ENCODE results near the gene PRX. TPM values are rescaled to one million over a fixed set of nuclear protein-coding genes. Genes with fewer than 3 reads are reported as not detected.

PRX gene
- polyA plus RNA-seq, 3 donors, result 0.13 to 0.76 TPM; not detected in 1

DNA sequence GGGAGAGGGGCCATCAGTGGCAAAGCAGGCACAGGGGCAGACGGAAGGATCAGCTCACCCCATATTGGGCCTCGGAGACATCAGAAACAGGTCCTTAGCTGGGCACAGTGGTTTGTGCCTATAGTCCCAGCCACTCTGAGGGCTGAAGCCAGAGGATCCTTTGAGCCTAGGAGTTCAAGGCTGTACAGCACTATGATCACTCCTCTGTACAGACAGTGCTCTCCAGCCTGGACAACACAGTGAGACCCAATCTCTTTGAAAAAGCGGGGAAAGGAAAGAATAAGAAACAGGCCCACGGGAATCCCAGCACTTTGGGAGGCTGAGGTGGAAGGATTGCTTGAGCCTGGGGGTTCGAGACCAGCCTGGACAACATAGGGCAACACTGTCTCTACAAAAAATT is 6.6 kb upstream of the PRX start:
- 100% methylated on average over 5 of the region's 5 CpGs for WGBS (ENCODE audit: insufficient coverage)
- Histone ChIP-seq H3K9ac (ENCODE audit: insufficient read depth, low read length, poor library complexity, severe bottlenecking) (no peak overlapping the region), H3K27me3 (ENCODE audit: control insufficient read depth in 2 of 2, insufficient read depth in 2 of 2, low read length in 2 of 2) (no peaks in the 10 kb centered on the region), H3K4me2 (replicated peaks; ENCODE audit: extremely low read depth, low read length, poor library complexity, severe bottlenecking) (no peak overlapping the region), H4K20me1 (ENCODE audit: insufficient read depth, low read length) (peaks cover 16% of the 10 kb centered on the region), H3K79me2 (ENCODE audit: insufficient read depth, low read length) (peaks cover 31% of the 10 kb centered on the region), H3K9me3 (replicated peaks in 1 of 2; ENCODE audit: control insufficient read depth in 1 of 2, insufficient read depth in 1 of 2, low read length in 2 of 2) (no peaks in the 10 kb centered on the region), H3K27ac (ENCODE audit: low read depth in 1 of 2, low read length in 2 of 2) (no peak overlapping the region), H2AFZ (ENCODE audit: insufficient read depth, low read depth, low read length, poor library complexity, severe bottlenecking) (no peak overlapping the region), H3K36me3 (replicated peaks in 1 of 2; ENCODE audit: control insufficient read depth in 1 of 2, insufficient read depth in 2 of 2, low read length in 2 of 2) (peaks cover 12 to 13% of the 10 kb centered on the region in 2 donors), H3K4me1 (ENCODE audit: control insufficient read depth in 1 of 2, insufficient read depth in 2 of 2, low read length in 2 of 2) (peaks cover 43 to 59% of the 10 kb centered on the region in 2 donors), H3K4me3 (replicated peaks in 1 of 3; ENCODE audit: low read depth in 2 of 3, low read length in 3 of 3) (no peak overlapping the region)
- TF ChIP-seq, protein P1, sequence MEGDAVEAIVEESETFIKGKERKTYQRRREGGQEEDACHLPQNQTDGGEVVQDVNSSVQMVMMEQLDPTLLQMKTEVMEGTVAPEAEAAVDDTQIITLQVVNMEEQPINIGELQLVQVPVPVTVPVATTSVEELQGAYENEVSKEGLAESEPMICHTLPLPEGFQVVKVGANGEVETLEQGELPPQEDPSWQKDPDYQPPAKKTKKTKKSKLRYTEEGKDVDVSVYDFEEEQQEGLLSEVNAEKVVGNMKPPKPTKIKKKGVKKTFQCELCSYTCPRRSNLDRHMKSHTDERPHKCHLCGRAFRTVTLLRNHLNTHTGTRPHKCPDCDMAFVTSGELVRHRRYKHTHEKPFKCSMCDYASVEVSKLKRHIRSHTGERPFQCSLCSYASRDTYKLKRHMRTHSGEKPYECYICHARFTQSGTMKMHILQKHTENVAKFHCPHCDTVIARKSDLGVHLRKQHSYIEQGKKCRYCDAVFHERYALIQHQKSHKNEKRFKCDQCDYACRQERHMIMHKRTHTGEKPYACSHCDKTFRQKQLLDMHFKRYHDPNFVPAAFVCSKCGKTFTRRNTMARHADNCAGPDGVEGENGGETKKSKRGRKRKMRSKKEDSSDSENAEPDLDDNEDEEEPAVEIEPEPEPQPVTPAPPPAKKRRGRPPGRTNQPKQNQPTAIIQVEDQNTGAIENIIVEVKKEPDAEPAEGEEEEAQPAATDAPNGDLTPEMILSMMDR (IDR thresholded peaks at IDR 0.05), result no peak
- no peak for DNase-seq
- Mint-ChIP-seq H3K4me1 (peaks cover 53% of the 10 kb centered on the region), H3K9me3 (peaks cover 0 to 3% (median 0%) of the 10 kb centered on the region in 7 donors), H3K27me3 (ENCODE audit: low read depth in 3 of 3) (peaks cover 1 to 6% (median 4%) of the 10 kb centered on the region in 3 donors), H3K27ac (peak overlapping the region in 2 of 7 donors; percentile 20 to 62), H3K4me3 (no peak overlapping the region), H3K36me3 (peaks cover 13 to 15% of the 10 kb centered on the region in 2 donors)
- intact Hi-C loops (cut with micrococcal nuclease), result loop anchor here (1.0 to 10.0 kb wide), 3 partner anchors 25 to 115 kb away; partner anchors contain the start of genes BLVRB (in 1 of the 2) and SERTAD3 (in 1 of the 2)

DNA sequence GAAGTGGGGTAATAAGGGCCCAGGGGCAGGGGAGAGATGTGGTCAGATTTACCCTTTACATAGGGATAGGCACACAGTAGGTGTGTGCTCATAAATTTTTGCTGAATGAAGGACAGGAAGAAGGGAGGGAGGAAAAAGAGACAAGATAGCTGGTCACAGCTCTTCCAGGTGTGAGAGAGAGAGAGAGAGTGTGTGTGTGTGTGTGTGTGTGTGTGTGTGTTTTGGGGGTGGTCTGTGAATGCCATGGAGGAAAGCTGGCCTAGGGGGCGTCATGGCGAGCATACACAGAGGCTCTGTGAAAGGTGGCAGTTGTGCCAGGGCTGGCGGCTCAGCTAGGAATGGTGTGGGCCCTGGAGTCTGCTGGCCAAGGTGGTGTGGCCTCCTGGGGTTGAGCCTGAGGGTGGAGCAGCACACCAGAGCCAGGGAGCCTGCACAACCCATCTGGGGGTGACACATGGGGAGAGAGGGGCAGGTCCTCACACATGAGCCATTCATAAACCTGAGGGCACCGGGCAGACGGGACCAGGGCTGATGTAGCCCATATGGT is 6.0 kb upstream of the PRX start:
- Histone ChIP-seq H3K4me3 (replicated peaks in 1 of 3; ENCODE audit: low read depth in 2 of 3, low read length in 3 of 3) (no peak overlapping the region), H4K20me1 (ENCODE audit: insufficient read depth, low read length) (peaks cover 11% of the 10 kb centered on the region), H3K79me2 (ENCODE audit: insufficient read depth, low read length) (peaks cover 24% of the 10 kb centered on the region), H3K9me3 (replicated peaks in 1 of 2; ENCODE audit: control insufficient read depth in 1 of 2, insufficient read depth in 1 of 2, low read length in 2 of 2) (no peaks in the 10 kb centered on the region), H3K4me1 (ENCODE audit: control insufficient read depth in 1 of 2, insufficient read depth in 2 of 2, low read length in 2 of 2) (peaks cover 37 to 52% of the 10 kb centered on the region in 2 donors), H3K9ac (ENCODE audit: insufficient read depth, low read length, poor library complexity, severe bottlenecking) (no peak overlapping the region), H3K27ac (ENCODE audit: low read depth in 1 of 2, low read length in 2 of 2) (no peak overlapping the region), H2AFZ (ENCODE audit: insufficient read depth, low read depth, low read length, poor library complexity, severe bottlenecking) (no peak overlapping the region), H3K36me3 (replicated peaks in 1 of 2; ENCODE audit: control insufficient read depth in 1 of 2, insufficient read depth in 2 of 2, low read length in 2 of 2) (peaks cover 12 to 13% of the 10 kb centered on the region in 2 donors), H3K27me3 (ENCODE audit: control insufficient read depth in 2 of 2, insufficient read depth in 2 of 2, low read length in 2 of 2) (no peaks in the 10 kb centered on the region), H3K4me2 (replicated peaks; ENCODE audit: extremely low read depth, low read length, poor library complexity, severe bottlenecking) (no peak overlapping the region)
- DNase-seq, result no peak
- peaks cover 0 to 3% (median 0%) of the 10 kb centered on the region in 7 donors for H3K9me3 Mint-ChIP-seq
- no peak overlapping the region for H3K4me3 Mint-ChIP-seq
- peaks cover 1 to 7% (median 4%) of the 10 kb centered on the region in 3 donors for H3K27me3 Mint-ChIP-seq (ENCODE audit: low read depth in 3 of 3)
- TF ChIP-seq, protein P1 (IDR thresholded peaks at IDR 0.05), result no peak
- intact Hi-C loops (cut with micrococcal nuclease), result no loop called here
- 88% methylated on average over 3 of the region's 5 CpGs for WGBS (ENCODE audit: insufficient coverage)
- H3K27ac Mint-ChIP-seq, result peak overlapping the region in 3 of 7 donors; percentile 35 to 72 (median 62)
- peaks cover 47% of the 10 kb centered on the region for H3K4me1 Mint-ChIP-seq
- H3K36me3 Mint-ChIP-seq, result peaks cover 11 to 15% of the 10 kb centered on the region in 2 donors
